A549 (cell line): ENCODE results near the gene SLC44A2. TPM values are rescaled to one million over a fixed set of nuclear protein-coding genes. Genes with fewer than 3 reads are reported as not detected.

Experiments used
- ATAC-seq, 2 experiments: fragments of 200-7000 bp in 1 of 2; fragments of >200 bp in 1 of 2; cut with Nextera tagmentation in 1 of 2; cut with Tn5 transposase in 1 of 2; 3 replicates each; pipeline versions ENCODE4 v1.8.0 to v1.9.1; 2018 to 2020; ENCODE audit warnings: mild to moderate bottlenecking in 1 of 2, moderate library complexity in 1 of 2
- CTCF ChIA-PET: fragments of 300-600 bp; sonication (Branson Sonifier 250); formaldehyde crosslinking; extraction: SDS; loops from one replicate; lab custom pipeline; 2021; ENCODE audit warnings: antibody characterized with exemption, inconsistent platforms; lab: Yijun Ruan, JAX
- POLR2A ChIA-PET: fragments of 350-600 bp; formaldehyde crosslinking; extraction: SDS; loops from one replicate; lab custom pipeline; 2021; ENCODE audit warnings: antibody characterized with exemption, inconsistent platforms; lab: Yijun Ruan, JAX
- DNase-seq, 2 experiments: peaks; one replicate each; pipeline versions ENCODE4 v3.0.0 to v3.0.0-alpha.2; 2011 to 2016; ENCODE audit warnings: low read depth in 1 of 2, low spot score in 1 of 2
- FAIRE-seq: peaks from 2 replicates; lab custom pipeline; 2011; peaks lifted over from hg19 to GRCh38; lab: Jason Lieb, UNC
- H3K27ac ChIP-seq, 2 experiments: fragments of >200 bp; sonication (Bioruptor Twin); formaldehyde crosslinking; 3 replicates each; pipeline ENCODE4 v1.5.1; 2016 to 2017
- H3K4me1 ChIP-seq: fragments of >200 bp; sonication (Bioruptor Twin); formaldehyde crosslinking; 3 replicates; pipeline ENCODE4 v1.6.1; 2016
- H3K4me2 ChIP-seq: fragments of >200 bp; sonication (Bioruptor Twin); formaldehyde crosslinking; 3 replicates; pipeline ENCODE4 v1.6.1; 2016
- H3K4me3 ChIP-seq: fragments of >200 bp; sonication (Bioruptor Twin); formaldehyde crosslinking; 3 replicates; pipeline ENCODE4 v1.5.1; 2016
- H3K9me3 ChIP-seq: fragments of >200 bp; sonication (Bioruptor Twin); formaldehyde crosslinking; 3 replicates; pipeline ENCODE4 v1.6.1; 2016
- BHLHE40 ChIP-seq: IDR thresholded peaks from 2 replicates; pipeline ENCODE4 v1.6.1; 2012; ENCODE audit warnings: low read depth, low read length, inconsistent platforms
- CBX2 ChIP-seq: fragments of 200-600 bp; sonication (generic); IDR thresholded peaks from 2 replicates; pipeline ENCODE4 v1.6.1; 2016; ENCODE audit warnings: low read depth, mild to moderate bottlenecking, borderline replicate concordance
- HDAC2 ChIP-seq: fragments of 200-600 bp; sonication (generic); IDR thresholded peaks from 2 replicates; pipeline ENCODE4 v1.6.1; 2016
- HOXA7 ChIP-seq: fragments of 250-450 bp; sonication (Bioruptor Pico); IDR thresholded peaks from 2 replicates; pipeline ENCODE4 v1.5.0; 2020; ENCODE audit warnings: mild to moderate bottlenecking, moderate library complexity
- KDM5A ChIP-seq: fragments of 200-600 bp; sonication (generic); IDR thresholded peaks from 2 replicates; pipeline ENCODE4 v1.6.1; 2016; ENCODE audit warnings: antibody characterized with exemption, mild to moderate bottlenecking
- MAFK ChIP-seq: fragments of 450-650 bp; IDR thresholded peaks from 2 replicates; pipeline ENCODE4 v1.6.1; 2014; ENCODE audit not compliant: partially characterized antibody
- MYC ChIP-seq: IDR thresholded peaks from 2 replicates; pipeline ENCODE4 v1.6.1; 2012; ENCODE audit warnings: mild to moderate bottlenecking, inconsistent platforms, low read length, improper control_type of control experiment, borderline replicate concordance
- RCOR1 ChIP-seq: fragments of 150-350 bp; IDR thresholded peaks from 2 replicates; pipeline ENCODE4 v1.6.1; 2014; ENCODE audit warnings: antibody characterized with exemption, low read length, low read depth
- RFX5 ChIP-seq: fragments of 450-650 bp; IDR thresholded peaks from 2 replicates; pipeline ENCODE4 v1.7.1; 2014; ENCODE audit warnings: antibody characterized with exemption, mild to moderate bottlenecking, moderate library complexity
- RNF2 ChIP-seq: fragments of 200-600 bp; sonication (generic); IDR thresholded peaks from 2 replicates; pipeline ENCODE4 v1.6.1; 2016; ENCODE audit warnings: low read depth, mild to moderate bottlenecking, antibody characterized with exemption, moderate library complexity, borderline replicate concordance
- SREBF2 ChIP-seq: fragments of 450-650 bp; IDR thresholded peaks from 2 replicates; pipeline ENCODE4 v1.6.1; 2014; ENCODE audit warnings: mild to moderate bottlenecking, moderate library complexity
- TP53 ChIP-seq: fragments of 250-450 bp; sonication (Bioruptor Pico); IDR thresholded peaks from 2 replicates; pipeline ENCODE4 v1.5.0; 2021; ENCODE audit warnings: mild to moderate bottlenecking, moderate library complexity
- ZC3H11A ChIP-seq: fragments of 450-650 bp; IDR thresholded peaks from 2 replicates; pipeline ENCODE4 v1.6.1; 2014; ENCODE audit warnings: antibody characterized with exemption, mild to moderate bottlenecking
- ZFP36 ChIP-seq: fragments of 450-650 bp; IDR thresholded peaks from 2 replicates; pipeline ENCODE4 v1.6.1; 2014; ENCODE audit warnings: borderline replicate concordance; ENCODE audit not compliant: partially characterized antibody
- WGBS: methylation state at CpG from one replicate; pipeline ENCODE4 v1.1.6; 2017; ENCODE audit errors: missing lambda C conversion rate; 5-methylcytosine and 5-hydroxymethylcytosine counted together
- polyA plus RNA-seq, 4 experiments: library from polyadenylated mRNA; depleted of rRNA in 3 of 4; stranded (reverse); fragments of >200 nt; fragmentation: RNase III in 1 of 4; extraction: RNeasy Plus Mini Kit Qiagen cat#74134 plus additional on column Dnase treatment in 1 of 4; gene quantifications; 2 replicates in 3 of 4; 3 replicates in 1 of 4; pipeline ENCODE4 v1.2.3, GENCODE V29; 2011 to 2017
- TF ChIP-seq, protein P1 (sequence below): fragments of 200-600 bp; sonication (generic); IDR thresholded peaks from 2 replicates; pipeline ENCODE4 v1.6.1; 2016; ENCODE audit warnings: antibody characterized with exemption, mild to moderate bottlenecking, moderate library complexity
- TF ChIP-seq, protein P2 (sequence below): fragments of 150-350 bp; IDR thresholded peaks from 2 replicates; pipeline ENCODE4 v1.6.1; 2014; ENCODE audit warnings: low read depth, mild to moderate bottlenecking, low read length
- TF ChIP-seq, protein P3 (sequence below): fragments of >200 bp; sonication (Bioruptor Twin); formaldehyde crosslinking; IDR thresholded peaks from 2 replicates; pipeline ENCODE4 v1.6.1; 2016
- TF ChIP-seq, protein P4 (sequence below): IDR thresholded peaks from 2 replicates; pipeline ENCODE4 v1.6.1; 2012
- TF ChIP-seq, protein P5 (sequence below): IDR thresholded peaks from 2 replicates; pipeline ENCODE4 v1.6.1; 2012; ENCODE audit warnings: low read depth, borderline replicate concordance
- TF ChIP-seq, protein P6 (sequence below): fragments of 450-650 bp; IDR thresholded peaks from 2 replicates; pipeline ENCODE4 v1.6.1; 2014; ENCODE audit warnings: antibody characterized with exemption

Gene SLC44A2
- polyA plus RNA-seq, 2 of the 4 experiments (the other 2 are of a cell fraction), result 8.3 TPM

DNA sequence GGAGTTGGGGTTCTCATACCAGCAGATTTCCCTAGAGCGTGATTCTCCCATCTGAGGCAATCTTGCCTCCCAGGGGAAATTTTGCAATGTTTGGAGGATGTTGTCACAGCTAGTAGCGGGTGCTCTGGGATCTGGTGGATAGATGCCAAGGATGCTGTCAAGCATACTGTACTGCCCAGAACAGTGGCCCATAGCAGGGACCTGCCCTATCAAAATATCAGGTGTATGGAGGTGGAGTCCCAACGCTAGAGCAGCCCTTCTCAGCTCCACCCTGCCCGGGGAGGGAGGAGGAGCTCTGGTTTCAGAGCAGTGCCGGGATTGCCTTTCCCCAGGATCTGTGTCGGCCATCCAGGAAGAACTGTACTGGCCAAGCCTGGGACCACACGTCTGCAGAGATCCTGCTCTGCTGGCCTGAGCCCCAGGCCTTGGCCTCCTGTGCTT is 65.0 kb downstream of the SLC44A2 start:
- 58% methylated on average over 2 of the region's 7 CpGs for WGBS
- Histone ChIP-seq H3K4me1 (0 out of 3 replicates have a peak, but pooled peaks cover 4% of the 10 kb centered on the region), H3K4me2 (no peak overlapping the region)
- FAIRE-seq, result no peak
- CTCF ChIA-PET, result interaction anchor here (1.4 to 2.2 kb wide), 2 partner anchors 9 to 11 kb away, joined by 3 to 12 read pairs; partner anchors contain the start of gene QTRT1
- TF ChIP-seq ZC3H11A (no peak), RNF2 (no peak), KDM5A (no peak), TP53 (no peak), MAFK (no peak), MYC (no peak), BHLHE40 (no peak), HOXA7 (CRISPR knock-in tag) (no peak), HDAC2 (no peak), SREBF2 (no peak)
- TF ChIP-seq, protein P1, sequence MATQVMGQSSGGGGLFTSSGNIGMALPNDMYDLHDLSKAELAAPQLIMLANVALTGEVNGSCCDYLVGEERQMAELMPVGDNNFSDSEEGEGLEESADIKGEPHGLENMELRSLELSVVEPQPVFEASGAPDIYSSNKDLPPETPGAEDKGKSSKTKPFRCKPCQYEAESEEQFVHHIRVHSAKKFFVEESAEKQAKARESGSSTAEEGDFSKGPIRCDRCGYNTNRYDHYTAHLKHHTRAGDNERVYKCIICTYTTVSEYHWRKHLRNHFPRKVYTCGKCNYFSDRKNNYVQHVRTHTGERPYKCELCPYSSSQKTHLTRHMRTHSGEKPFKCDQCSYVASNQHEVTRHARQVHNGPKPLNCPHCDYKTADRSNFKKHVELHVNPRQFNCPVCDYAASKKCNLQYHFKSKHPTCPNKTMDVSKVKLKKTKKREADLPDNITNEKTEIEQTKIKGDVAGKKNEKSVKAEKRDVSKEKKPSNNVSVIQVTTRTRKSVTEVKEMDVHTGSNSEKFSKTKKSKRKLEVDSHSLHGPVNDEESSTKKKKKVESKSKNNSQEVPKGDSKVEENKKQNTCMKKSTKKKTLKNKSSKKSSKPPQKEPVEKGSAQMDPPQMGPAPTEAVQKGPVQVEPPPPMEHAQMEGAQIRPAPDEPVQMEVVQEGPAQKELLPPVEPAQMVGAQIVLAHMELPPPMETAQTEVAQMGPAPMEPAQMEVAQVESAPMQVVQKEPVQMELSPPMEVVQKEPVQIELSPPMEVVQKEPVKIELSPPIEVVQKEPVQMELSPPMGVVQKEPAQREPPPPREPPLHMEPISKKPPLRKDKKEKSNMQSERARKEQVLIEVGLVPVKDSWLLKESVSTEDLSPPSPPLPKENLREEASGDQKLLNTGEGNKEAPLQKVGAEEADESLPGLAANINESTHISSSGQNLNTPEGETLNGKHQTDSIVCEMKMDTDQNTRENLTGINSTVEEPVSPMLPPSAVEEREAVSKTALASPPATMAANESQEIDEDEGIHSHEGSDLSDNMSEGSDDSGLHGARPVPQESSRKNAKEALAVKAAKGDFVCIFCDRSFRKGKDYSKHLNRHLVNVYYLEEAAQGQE, result no peak
- TF ChIP-seq, protein P2, sequence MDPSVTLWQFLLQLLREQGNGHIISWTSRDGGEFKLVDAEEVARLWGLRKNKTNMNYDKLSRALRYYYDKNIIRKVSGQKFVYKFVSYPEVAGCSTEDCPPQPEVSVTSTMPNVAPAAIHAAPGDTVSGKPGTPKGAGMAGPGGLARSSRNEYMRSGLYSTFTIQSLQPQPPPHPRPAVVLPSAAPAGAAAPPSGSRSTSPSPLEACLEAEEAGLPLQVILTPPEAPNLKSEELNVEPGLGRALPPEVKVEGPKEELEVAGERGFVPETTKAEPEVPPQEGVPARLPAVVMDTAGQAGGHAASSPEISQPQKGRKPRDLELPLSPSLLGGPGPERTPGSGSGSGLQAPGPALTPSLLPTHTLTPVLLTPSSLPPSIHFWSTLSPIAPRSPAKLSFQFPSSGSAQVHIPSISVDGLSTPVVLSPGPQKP, result no peak
- TF ChIP-seq, protein P3, sequence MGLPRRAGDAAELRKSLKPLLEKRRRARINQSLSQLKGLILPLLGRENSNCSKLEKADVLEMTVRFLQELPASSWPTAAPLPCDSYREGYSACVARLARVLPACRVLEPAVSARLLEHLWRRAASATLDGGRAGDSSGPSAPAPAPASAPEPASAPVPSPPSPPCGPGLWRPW, result no peak
- TF ChIP-seq, protein P4, sequence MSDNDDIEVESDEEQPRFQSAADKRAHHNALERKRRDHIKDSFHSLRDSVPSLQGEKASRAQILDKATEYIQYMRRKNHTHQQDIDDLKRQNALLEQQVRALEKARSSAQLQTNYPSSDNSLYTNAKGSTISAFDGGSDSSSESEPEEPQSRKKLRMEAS, result no peak
- TF ChIP-seq, all 56 proteins: peak for 0
- Histone ChIP-seq H3K4me3 (no peak overlapping the region), H3K9me3 (no peaks in the 10 kb centered on the region), H3K27ac (no peak overlapping the region)
- POLR2A ChIA-PET, result no interaction called here
- DNase-seq (no peak), ATAC-seq (peak in 1 of 2 experiments; percentile 2; a peak in 2 of 6 replicates)

DNA sequence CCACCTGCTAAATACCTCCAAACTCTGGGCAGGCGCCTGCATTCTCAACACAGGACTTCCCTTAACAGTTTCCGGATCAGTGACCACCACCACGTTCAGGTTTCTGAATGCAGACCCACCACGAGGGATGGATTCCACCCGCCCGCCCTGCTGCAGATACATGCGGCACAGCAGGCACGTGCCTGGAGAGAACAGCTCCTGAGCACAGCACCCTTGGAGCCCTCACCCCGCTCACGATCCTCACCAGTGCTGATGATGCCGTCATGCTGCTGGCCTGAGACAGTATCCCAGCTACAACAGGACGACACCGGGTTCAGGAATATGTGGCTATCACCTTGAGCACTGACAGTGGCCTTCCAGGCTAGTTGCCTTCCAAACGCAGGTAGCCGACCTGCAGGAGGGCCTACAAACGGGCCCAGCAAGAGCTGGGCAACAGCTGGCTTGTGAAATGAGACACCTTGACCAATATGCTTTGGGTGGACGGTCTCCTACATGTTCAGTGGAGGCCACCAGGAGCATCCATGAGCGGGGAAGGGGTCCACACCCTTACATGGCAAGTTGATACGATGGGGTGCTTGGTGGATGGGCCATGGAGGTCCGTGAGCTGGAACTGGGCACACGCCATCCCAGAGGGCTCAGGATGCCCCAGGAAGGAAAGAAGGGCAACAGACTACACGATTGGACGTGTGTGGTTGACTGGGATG is 66.0 kb downstream of the SLC44A2 start:
- TF ChIP-seq RFX5 (no peak), CBX2 (no peak), KDM5A (no peak), ZFP36 (no peak), MAFK (no peak), RCOR1 (no peak), HOXA7 (CRISPR knock-in tag) (no peak)
- TF ChIP-seq, protein P5, sequence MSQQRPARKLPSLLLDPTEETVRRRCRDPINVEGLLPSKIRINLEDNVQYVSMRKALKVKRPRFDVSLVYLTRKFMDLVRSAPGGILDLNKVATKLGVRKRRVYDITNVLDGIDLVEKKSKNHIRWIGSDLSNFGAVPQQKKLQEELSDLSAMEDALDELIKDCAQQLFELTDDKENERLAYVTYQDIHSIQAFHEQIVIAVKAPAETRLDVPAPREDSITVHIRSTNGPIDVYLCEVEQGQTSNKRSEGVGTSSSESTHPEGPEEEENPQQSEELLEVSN, result no peak
- TF ChIP-seq, protein P6, sequence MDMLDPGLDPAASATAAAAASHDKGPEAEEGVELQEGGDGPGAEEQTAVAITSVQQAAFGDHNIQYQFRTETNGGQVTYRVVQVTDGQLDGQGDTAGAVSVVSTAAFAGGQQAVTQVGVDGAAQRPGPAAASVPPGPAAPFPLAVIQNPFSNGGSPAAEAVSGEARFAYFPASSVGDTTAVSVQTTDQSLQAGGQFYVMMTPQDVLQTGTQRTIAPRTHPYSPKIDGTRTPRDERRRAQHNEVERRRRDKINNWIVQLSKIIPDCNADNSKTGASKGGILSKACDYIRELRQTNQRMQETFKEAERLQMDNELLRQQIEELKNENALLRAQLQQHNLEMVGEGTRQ, result no peak
- ChIA-PET POLR2A (no interaction called here), CTCF (interaction anchor here (1.4 to 1.6 kb wide), 3 partner anchors 10 to 110 kb away, joined by 3 to 9 read pairs (median 6); partner anchors contain the start of gene QTRT1)
- Histone ChIP-seq H3K4me1 (peaks cover 9% of the 10 kb centered on the region; the same call in 1 of the 3 replicates), H3K4me2 (no peak overlapping the region), H3K27ac (no peak overlapping the region), H3K4me3 (no peak overlapping the region), H3K9me3 (no peaks in the 10 kb centered on the region)
- FAIRE-seq (no peak), ATAC-seq (no peak), DNase-seq (no peak)
- 93% methylated on average over 16 of the region's 23 CpGs for WGBS
